Esophagus squamous epithelium (tissue), 4 donors: ENCODE data around the gene RNF13.

Experiments
- POLR2A ChIP-seq, 4 donors: fragments of 450-650 bp; IDR thresholded peaks; one replicate each; pipeline ENCODE4 v1.6.1; 2017; ENCODE audit warnings: antibody characterized with exemption in 4 of 4, mild to moderate bottlenecking in 4 of 4, moderate library complexity in 3 of 4
- TF ChIP-seq, protein P1 (sequence below), 6 experiments: fragments of 450-650 bp in 4 of 6; fragments of 200-600 bp in 2 of 6; sonication (generic) in 2 of 6; IDR thresholded peaks; one replicate each; pipeline ENCODE4 v1.5.1; 2016 to 2019; ENCODE audit warnings: antibody characterized with exemption in 6 of 6, mild to moderate bottlenecking in 4 of 6, moderate library complexity in 4 of 6

DNA sequence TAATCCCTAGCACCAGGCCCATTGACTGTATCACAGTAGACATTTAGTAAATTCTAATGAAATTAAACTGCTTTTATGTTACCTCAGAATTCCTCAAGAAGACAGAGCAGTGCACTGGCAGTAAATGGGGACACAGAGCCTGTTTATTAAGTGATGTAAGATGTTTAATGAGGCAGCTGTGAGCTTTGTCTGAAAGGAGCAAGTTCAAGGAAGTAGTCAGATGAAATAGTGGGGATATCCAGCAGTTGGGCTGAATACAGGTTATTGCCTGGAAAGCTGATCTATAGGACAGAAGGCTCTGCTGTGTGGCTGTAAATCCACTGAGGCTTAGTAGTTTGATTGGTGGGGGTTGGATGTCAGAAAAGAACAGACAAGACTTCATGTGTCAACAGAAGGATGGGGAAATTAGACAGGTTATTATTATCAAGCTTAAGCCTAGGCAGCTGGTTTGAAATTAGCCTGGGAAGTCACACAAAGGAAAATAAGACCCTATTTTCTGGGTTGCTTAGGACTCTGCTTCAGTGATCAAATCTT, 95.5 kb downstream of the RNF13 start:
- TF ChIP-seq, protein P1, sequence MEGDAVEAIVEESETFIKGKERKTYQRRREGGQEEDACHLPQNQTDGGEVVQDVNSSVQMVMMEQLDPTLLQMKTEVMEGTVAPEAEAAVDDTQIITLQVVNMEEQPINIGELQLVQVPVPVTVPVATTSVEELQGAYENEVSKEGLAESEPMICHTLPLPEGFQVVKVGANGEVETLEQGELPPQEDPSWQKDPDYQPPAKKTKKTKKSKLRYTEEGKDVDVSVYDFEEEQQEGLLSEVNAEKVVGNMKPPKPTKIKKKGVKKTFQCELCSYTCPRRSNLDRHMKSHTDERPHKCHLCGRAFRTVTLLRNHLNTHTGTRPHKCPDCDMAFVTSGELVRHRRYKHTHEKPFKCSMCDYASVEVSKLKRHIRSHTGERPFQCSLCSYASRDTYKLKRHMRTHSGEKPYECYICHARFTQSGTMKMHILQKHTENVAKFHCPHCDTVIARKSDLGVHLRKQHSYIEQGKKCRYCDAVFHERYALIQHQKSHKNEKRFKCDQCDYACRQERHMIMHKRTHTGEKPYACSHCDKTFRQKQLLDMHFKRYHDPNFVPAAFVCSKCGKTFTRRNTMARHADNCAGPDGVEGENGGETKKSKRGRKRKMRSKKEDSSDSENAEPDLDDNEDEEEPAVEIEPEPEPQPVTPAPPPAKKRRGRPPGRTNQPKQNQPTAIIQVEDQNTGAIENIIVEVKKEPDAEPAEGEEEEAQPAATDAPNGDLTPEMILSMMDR (IDR thresholded peaks at IDR 0.05) = no peak
- no peak for TF ChIP-seq POLR2A (IDR thresholded peaks at IDR 0.05)
